HL-60 (cell line): Measurements from ENCODE around the gene IL25.

Source experiments
- DNase-seq, 2 experiments: peaks; one replicate each; pipeline ENCODE4 v3.0.0-alpha.2; 2010 to 2020; ENCODE audit warnings: low read depth in 1 of 2, low spot score in 1 of 2
- H3K27ac ChIP-seq: fragments of 250-450 bp; sonication (Bioruptor Pico); replicated peaks from 2 replicates; pipeline ENCODE4 v1.5.1; 2020; ENCODE audit warnings: mild to moderate bottlenecking, moderate library complexity
- H3K27me3 ChIP-seq: fragments of 250-450 bp; sonication (Bioruptor Pico); 2 replicates; pipeline ENCODE4 v1.5.1; 2021; ENCODE audit warnings: mild to moderate bottlenecking, moderate library complexity; ENCODE audit not compliant: insufficient read depth, poor library complexity, severe bottlenecking
- H3K4me3 ChIP-seq: replicated peaks from 2 replicates; pipeline ENCODE4 v1.5.1; 2011; ENCODE audit warnings: mild to moderate bottlenecking, control low read depth, low read length; ENCODE audit not compliant: insufficient read depth
- GABPA ChIP-seq: IDR thresholded peaks from 2 replicates; pipeline ENCODE4 v1.6.1; 2012; ENCODE audit warnings: low read depth
- POLR2AphosphoS5 ChIP-seq: IDR thresholded peaks from 2 replicates; pipeline ENCODE4 v1.6.1; 2012; ENCODE audit warnings: low read depth
- SPI1 ChIP-seq: IDR thresholded peaks from 2 replicates; pipeline ENCODE4 v1.6.1; 2012; ENCODE audit warnings: low read depth, mild to moderate bottlenecking, borderline replicate concordance
- TF ChIP-seq, protein P1 (sequence below): IDR thresholded peaks from 2 replicates; pipeline ENCODE4 v1.6.1; 2012; ENCODE audit warnings: low read depth; ENCODE audit not compliant: insufficient replicate concordance
- TF ChIP-seq, protein P2 (sequence below): IDR thresholded peaks from one replicate; pipeline ENCODE4 v1.5.1; 2011; ENCODE audit warnings: low read length, control low read depth, inconsistent platforms; ENCODE audit not compliant: insufficient read depth

IL25 gene

DNA sequence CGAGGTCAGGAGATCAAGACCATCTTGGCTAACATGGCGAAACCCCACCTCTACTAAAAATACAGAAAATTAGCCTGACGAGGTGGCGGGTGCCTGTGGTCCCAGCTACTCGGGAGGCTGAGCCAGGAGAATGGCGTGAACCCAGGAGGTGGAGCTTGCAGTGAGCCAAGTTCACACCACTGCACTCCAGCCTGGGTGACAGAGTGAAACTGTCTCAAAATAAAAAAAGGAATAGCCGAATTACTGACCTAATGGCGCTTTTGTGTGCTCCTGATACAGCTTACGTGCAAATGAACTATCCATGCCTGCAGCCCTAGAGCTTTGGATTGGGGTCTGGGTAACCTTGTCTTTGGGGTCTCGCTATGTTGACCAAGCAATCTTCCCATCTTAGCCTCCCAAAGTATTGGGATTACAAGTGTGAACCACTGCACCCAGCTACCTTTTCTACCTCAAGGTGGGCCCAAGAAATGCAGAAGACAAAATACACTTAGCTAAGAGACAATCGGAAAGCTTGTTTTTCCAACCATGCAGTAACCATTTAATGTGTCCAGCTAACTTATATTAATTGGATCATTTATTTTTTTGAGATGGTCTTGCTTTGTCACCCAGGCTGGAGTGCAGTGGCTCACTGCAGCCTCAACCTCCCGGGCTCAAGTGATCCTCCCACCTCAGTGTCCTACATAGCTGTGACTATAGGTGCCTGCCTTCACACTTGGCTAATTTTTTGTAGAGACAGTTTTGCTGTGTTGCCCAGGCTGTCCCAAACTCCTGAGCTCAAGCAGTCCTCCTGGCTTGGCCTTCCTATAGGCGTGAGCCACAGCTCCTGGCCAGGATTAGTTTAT lies 45.9 kb upstream of the IL25 start:
- TF ChIP-seq, protein P1, sequence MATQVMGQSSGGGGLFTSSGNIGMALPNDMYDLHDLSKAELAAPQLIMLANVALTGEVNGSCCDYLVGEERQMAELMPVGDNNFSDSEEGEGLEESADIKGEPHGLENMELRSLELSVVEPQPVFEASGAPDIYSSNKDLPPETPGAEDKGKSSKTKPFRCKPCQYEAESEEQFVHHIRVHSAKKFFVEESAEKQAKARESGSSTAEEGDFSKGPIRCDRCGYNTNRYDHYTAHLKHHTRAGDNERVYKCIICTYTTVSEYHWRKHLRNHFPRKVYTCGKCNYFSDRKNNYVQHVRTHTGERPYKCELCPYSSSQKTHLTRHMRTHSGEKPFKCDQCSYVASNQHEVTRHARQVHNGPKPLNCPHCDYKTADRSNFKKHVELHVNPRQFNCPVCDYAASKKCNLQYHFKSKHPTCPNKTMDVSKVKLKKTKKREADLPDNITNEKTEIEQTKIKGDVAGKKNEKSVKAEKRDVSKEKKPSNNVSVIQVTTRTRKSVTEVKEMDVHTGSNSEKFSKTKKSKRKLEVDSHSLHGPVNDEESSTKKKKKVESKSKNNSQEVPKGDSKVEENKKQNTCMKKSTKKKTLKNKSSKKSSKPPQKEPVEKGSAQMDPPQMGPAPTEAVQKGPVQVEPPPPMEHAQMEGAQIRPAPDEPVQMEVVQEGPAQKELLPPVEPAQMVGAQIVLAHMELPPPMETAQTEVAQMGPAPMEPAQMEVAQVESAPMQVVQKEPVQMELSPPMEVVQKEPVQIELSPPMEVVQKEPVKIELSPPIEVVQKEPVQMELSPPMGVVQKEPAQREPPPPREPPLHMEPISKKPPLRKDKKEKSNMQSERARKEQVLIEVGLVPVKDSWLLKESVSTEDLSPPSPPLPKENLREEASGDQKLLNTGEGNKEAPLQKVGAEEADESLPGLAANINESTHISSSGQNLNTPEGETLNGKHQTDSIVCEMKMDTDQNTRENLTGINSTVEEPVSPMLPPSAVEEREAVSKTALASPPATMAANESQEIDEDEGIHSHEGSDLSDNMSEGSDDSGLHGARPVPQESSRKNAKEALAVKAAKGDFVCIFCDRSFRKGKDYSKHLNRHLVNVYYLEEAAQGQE, result no peak
- peak; percentile 58; the same call in 1 of the 2 replicates for TF ChIP-seq POLR2AphosphoS5
- Histone ChIP-seq H3K27ac (no peak overlapping the region), H3K27me3 (no peaks in the 10 kb centered on the region), H3K4me3 (no peak overlapping the region)
- no peak for DNase-seq

DNA sequence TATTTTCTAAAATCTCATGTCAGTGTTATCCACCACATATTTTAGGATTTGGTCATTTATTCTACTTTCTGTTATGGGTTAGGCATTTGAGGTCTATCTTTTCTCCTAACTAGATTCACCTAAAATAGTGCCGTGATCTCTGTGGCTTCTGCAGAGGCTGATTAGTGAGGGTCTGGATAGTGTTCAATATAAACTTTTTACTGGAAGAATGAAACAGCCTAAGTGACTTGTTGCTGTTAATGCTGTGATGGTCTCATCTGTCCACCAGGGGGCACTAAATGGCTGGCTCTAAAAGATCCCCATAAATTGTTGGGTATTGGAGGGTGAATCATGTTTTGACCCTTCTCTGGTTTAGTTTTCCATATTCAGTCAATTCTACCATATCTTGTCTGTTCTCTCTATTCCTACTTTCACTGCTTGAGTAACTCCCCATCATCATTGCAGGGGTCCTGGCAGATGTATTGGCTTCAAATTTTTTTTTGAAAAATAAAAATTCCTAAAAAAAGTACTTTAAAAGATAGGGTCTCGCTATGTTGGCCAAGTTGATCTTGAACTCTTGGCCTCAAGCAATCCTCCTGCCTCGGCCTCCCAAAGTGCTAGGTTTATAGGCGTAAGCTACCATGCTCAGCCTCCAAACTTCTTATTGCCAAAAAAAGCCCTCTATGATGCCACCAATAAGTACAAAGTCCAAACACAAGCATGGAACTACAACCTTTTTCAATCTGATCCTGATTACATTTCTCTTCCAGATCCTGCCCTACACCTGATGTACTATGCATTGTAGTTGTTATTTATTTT lies 44.5 kb upstream of the IL25 start:
- H3K4me3 ChIP-seq, result no peak overlapping the region

DNA sequence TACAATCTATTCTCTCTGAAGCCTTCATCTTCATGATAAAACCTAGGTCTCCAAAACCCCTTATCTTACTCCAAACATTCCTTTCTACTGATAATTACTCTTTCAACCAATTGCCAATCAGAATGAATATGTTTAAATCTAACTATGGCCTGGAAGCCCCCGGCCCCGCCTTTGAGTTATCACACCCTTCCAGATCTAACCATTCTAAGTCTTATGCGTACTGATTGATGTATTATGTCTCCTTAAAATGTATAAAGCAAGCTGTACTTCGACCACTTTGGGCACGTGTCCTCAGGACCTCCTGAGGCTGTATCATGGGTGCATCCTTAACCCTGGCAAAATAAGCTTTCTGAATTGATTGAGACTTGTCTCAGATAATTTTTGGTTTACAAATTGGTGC lies 37.0 kb upstream of the IL25 start:
- Histone ChIP-seq H3K4me3 (no peak overlapping the region), H3K27ac (no peak overlapping the region), H3K27me3 (no peaks in the 10 kb centered on the region)
- no peak for TF ChIP-seq POLR2AphosphoS5
- DNase-seq, result no peak

More for the DNA sequence above, 44.5 kb upstream of the IL25 start:
- peak in 1 of 2 experiments; percentile 72 for DNase-seq
- TF ChIP-seq GABPA (no peak), SPI1 (no peak), POLR2AphosphoS5 (no peak)
- TF ChIP-seq, protein P2, sequence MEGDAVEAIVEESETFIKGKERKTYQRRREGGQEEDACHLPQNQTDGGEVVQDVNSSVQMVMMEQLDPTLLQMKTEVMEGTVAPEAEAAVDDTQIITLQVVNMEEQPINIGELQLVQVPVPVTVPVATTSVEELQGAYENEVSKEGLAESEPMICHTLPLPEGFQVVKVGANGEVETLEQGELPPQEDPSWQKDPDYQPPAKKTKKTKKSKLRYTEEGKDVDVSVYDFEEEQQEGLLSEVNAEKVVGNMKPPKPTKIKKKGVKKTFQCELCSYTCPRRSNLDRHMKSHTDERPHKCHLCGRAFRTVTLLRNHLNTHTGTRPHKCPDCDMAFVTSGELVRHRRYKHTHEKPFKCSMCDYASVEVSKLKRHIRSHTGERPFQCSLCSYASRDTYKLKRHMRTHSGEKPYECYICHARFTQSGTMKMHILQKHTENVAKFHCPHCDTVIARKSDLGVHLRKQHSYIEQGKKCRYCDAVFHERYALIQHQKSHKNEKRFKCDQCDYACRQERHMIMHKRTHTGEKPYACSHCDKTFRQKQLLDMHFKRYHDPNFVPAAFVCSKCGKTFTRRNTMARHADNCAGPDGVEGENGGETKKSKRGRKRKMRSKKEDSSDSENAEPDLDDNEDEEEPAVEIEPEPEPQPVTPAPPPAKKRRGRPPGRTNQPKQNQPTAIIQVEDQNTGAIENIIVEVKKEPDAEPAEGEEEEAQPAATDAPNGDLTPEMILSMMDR, result peak; percentile 94
- TF ChIP-seq, protein P1, result no peak
- Histone ChIP-seq H3K27me3 (no peaks in the 10 kb centered on the region), H3K27ac (no peak overlapping the region)

DNA sequence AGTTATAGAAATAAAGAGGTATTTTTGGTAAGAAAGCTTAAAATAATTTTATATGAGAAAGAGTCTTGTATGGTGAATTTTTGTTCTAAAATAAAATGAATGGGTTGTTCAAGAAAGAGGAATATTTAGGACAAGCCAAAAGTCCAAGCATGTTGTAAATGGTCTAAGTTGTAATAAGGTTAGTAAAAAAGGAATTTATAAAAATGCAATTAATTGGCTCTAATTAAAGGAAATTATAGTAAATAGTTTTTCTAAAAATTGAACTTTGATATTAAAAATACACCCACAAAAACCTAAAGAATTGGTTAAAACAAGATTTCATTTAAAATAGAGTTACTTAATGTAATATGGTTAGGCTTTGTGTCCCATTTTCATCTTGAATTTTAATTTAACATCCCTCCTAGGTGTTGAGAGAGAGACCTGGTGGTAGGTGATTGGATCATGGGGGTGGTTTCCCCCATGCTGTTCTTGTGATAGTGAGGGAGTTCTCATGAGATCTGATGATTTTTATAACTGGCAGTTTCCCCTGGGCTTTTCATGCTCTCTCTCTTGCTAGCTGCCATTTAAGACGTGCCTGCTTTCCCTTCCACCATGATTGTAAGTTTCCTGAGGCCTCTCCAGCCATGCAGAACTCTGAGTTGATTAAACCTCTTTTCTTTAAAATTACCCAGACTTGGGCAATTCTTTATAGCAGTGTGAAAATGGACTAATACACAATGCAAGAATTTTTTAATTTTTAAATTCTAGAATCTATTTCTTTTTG lies 32.9 kb upstream of the IL25 start:
- Histone ChIP-seq H3K4me3 (no peak overlapping the region), H3K27me3 (no peaks in the 10 kb centered on the region), H3K27ac (no peak overlapping the region)
- no peak for DNase-seq
- TF ChIP-seq POLR2AphosphoS5 (no peak), SPI1 (no peak), GABPA (no peak)
- TF ChIP-seq, protein P2, result no peak
- TF ChIP-seq, protein P1, result no peak
